ENCODE results near the gene CEACAM8. TPM values are rescaled to one million over a fixed set of nuclear protein-coding genes. Genes with fewer than 3 reads are reported as not detected.
A peak's percentile ranks its signal among the peaks of the same experiment; 100 is the strongest.

CEACAM8 gene
- total and polyA plus RNA-seq, 2 donors (not counting 1 experiment from before 2014, with no cell fraction given), result not detected

- H3K79me2 ChIP-seq (ENCODE audit: control insufficient read depth, insufficient read depth, low read length), result no peaks in the 10 kb centered on the region
- WGBS (ENCODE audit: insufficient coverage), result 70% methylated on average over 3 of the region's 4 CpGs
- Mint-ChIP-seq H3K27ac (peak overlapping the region; percentile 64), H3K4me1 (peaks cover 24% of the 10 kb centered on the region), H3K4me3 (peak overlapping the region; percentile 30), H3K9me3 (ENCODE audit: insufficient read depth) (no peaks in the 10 kb centered on the region), H3K27me3 (peaks cover 5% of the 10 kb centered on the region)
- peaks cover 17 to 21% of the 10 kb centered on the region in 2 donors for H3K4me1 ChIP-seq (ENCODE audit: control insufficient read depth in 2 of 2, insufficient read depth in 2 of 2, low read length in 2 of 2)
- H3K9ac ChIP-seq (ENCODE audit: low read length), result no peak overlapping the region
- intact Hi-C loops (cut with micrococcal nuclease), result loop anchor here (1.0 kb wide), 1 partner anchor 29 kb away; no protein-coding TSS in a partner anchor
- peak overlapping the region; percentile 54 to 72 for H3K27ac ChIP-seq (ENCODE audit: low read length in 2 of 2)
- no peak overlapping the region for H3K4me3 ChIP-seq (ENCODE audit: control extremely low read depth in 1 of 5, extremely low read depth in 1 of 5, insufficient read depth in 1 of 5, low read depth in 2 of 5, low read length in 4 of 5)
- CTCF ChIA-PET, result interaction anchor here (0.9 to 9.1 kb wide), 8 partner anchors 9 to 126 kb away, joined by 3 to 130 read pairs (median 6); partner anchors contain the start of genes CEACAM1, CEACAM8 and CXCL17
- H3K9me3 ChIP-seq (ENCODE audit: control extremely low read depth in 1 of 3, control insufficient read depth in 2 of 3, insufficient read depth in 1 of 3, low read length in 2 of 3), result no peaks in the 10 kb centered on the region
- no peak for DNase-seq
- H2AFZ ChIP-seq (ENCODE audit: insufficient read depth, low read depth, low read length, poor library complexity, severe bottlenecking), result no peak overlapping the region
- H3K36me3 ChIP-seq (replicated peaks in 1 of 2; ENCODE audit: control extremely low read depth in 1 of 2, control insufficient read depth in 1 of 2, extremely low read depth in 1 of 2, insufficient read depth in 2 of 2, low read length in 1 of 2), result no peaks in the 10 kb centered on the region
- no peak for ATAC-seq (ENCODE audit: low read depth)
- TF ChIP-seq, protein P1, sequence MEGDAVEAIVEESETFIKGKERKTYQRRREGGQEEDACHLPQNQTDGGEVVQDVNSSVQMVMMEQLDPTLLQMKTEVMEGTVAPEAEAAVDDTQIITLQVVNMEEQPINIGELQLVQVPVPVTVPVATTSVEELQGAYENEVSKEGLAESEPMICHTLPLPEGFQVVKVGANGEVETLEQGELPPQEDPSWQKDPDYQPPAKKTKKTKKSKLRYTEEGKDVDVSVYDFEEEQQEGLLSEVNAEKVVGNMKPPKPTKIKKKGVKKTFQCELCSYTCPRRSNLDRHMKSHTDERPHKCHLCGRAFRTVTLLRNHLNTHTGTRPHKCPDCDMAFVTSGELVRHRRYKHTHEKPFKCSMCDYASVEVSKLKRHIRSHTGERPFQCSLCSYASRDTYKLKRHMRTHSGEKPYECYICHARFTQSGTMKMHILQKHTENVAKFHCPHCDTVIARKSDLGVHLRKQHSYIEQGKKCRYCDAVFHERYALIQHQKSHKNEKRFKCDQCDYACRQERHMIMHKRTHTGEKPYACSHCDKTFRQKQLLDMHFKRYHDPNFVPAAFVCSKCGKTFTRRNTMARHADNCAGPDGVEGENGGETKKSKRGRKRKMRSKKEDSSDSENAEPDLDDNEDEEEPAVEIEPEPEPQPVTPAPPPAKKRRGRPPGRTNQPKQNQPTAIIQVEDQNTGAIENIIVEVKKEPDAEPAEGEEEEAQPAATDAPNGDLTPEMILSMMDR (IDR thresholded peaks at IDR 0.05), result no peak
- TF ChIP-seq EZH2 (IDR thresholded peaks at IDR 0.05; ENCODE audit: borderline replicate concordance, insufficient read depth, low read depth, low read length, poor library complexity, severe bottlenecking), result no peak
- H3K4me2 ChIP-seq (replicated peaks; ENCODE audit: low read depth, low read length, poor library complexity, severe bottlenecking), result peak overlapping the region; percentile 31
- POLR2A ChIA-PET, result no interaction called here
- H4K20me1 ChIP-seq (ENCODE audit: control insufficient read depth, insufficient read depth, low read length, poor library complexity, severe bottlenecking), result no peaks in the 10 kb centered on the region
- H3K27me3 ChIP-seq (replicated peaks in 1 of 4; ENCODE audit: control extremely low read depth in 1 of 4, control insufficient read depth in 3 of 4, insufficient read depth in 4 of 4, low read length in 3 of 4), result peaks cover 0 to 4% (median 0%) of the 10 kb centered on the region in 4 experiments
These were observed 27.2 kb downstream of the CEACAM8 start for GRCh38 chr19:42567567-42567966.

- no peaks in the 10 kb centered on the region for H3K36me3 ChIP-seq (replicated peaks in 1 of 2; ENCODE audit: control extremely low read depth in 1 of 2, control insufficient read depth in 1 of 2, extremely low read depth in 1 of 2, insufficient read depth in 2 of 2, low read length in 1 of 2)
- no peak overlapping the region for H3K27ac ChIP-seq (ENCODE audit: low read length in 2 of 2)
- no peaks in the 10 kb centered on the region for H3K9me3 Mint-ChIP-seq (ENCODE audit: insufficient read depth)
- ATAC-seq (ENCODE audit: low read depth) (peak; percentile 54), DNase-seq (peak; percentile 66)
- H3K4me1 Mint-ChIP-seq, result peaks cover 20% of the 10 kb centered on the region
- peaks cover 22% of the 10 kb centered on the region for H3K27me3 Mint-ChIP-seq
- no peaks in the 10 kb centered on the region for H4K20me1 ChIP-seq (ENCODE audit: control insufficient read depth, insufficient read depth, low read length, poor library complexity, severe bottlenecking)
- TF ChIP-seq EZH2 (IDR thresholded peaks at IDR 0.05; ENCODE audit: borderline replicate concordance, insufficient read depth, low read depth, low read length, poor library complexity, severe bottlenecking), result no peak
- TF ChIP-seq, protein P1 (IDR thresholded peaks at IDR 0.05), result peak; percentile 80
- H3K4me2 ChIP-seq (replicated peaks; ENCODE audit: low read depth, low read length, poor library complexity, severe bottlenecking), result no peak overlapping the region
- POLR2A ChIA-PET, result no interaction called here
- peaks cover 0 to 9% (median 0%) of the 10 kb centered on the region in 4 experiments for H3K27me3 ChIP-seq (replicated peaks in 1 of 4; ENCODE audit: control extremely low read depth in 1 of 4, control insufficient read depth in 3 of 4, insufficient read depth in 4 of 4, low read length in 3 of 4)
- intact Hi-C loops (cut with micrococcal nuclease), result loop anchor here (1.0 kb wide), 1 partner anchor 33 kb away; no protein-coding TSS in a partner anchor
- 4% methylated on average over 4 of the region's 7 CpGs for WGBS (ENCODE audit: insufficient coverage)
- H3K4me1 ChIP-seq (ENCODE audit: control insufficient read depth in 2 of 2, insufficient read depth in 2 of 2, low read length in 2 of 2), result peaks cover 17 to 21% of the 10 kb centered on the region in 2 donors
- H3K79me2 ChIP-seq (ENCODE audit: control insufficient read depth, insufficient read depth, low read length), result no peaks in the 10 kb centered on the region
- CTCF ChIA-PET, result interaction anchor here (0.8 to 9.1 kb wide), 10 partner anchors 8 to 123 kb away, joined by 3 to 130 read pairs (median 5); partner anchors contain the start of gene CEACAM8
- no peak overlapping the region for H3K9ac ChIP-seq (ENCODE audit: low read length)
- no peak overlapping the region for H3K27ac Mint-ChIP-seq
- no peak overlapping the region for H2AFZ ChIP-seq (ENCODE audit: insufficient read depth, low read depth, low read length, poor library complexity, severe bottlenecking)
- H3K4me3 ChIP-seq (ENCODE audit: control extremely low read depth in 1 of 5, extremely low read depth in 1 of 5, insufficient read depth in 1 of 5, low read depth in 2 of 5, low read length in 4 of 5), result no peak overlapping the region
- H3K9me3 ChIP-seq (ENCODE audit: control extremely low read depth in 1 of 3, control insufficient read depth in 2 of 3, insufficient read depth in 1 of 3, low read length in 2 of 3), result no peaks in the 10 kb centered on the region
- no peak overlapping the region for H3K4me3 Mint-ChIP-seq
These were observed 31.1 kb downstream of the CEACAM8 start for GRCh38 chr19:42563352-42564210.

Data from B cell (primary cell).